GM21360 (cell line): ENCODE data around the gene KCNIP1.
A peak's percentile ranks its signal among the peaks of the same experiment; 100 is the strongest.

Experiments
- ATAC-seq: cut with Tn5 transposase; IDR thresholded peaks from one replicate; pipeline ENCODE4 v1.9.1; 2021; ENCODE audit warnings: mild to moderate bottlenecking, moderate library complexity; ENCODE audit not compliant: unreplicated experiment

The KCNIP1 gene

DNA sequence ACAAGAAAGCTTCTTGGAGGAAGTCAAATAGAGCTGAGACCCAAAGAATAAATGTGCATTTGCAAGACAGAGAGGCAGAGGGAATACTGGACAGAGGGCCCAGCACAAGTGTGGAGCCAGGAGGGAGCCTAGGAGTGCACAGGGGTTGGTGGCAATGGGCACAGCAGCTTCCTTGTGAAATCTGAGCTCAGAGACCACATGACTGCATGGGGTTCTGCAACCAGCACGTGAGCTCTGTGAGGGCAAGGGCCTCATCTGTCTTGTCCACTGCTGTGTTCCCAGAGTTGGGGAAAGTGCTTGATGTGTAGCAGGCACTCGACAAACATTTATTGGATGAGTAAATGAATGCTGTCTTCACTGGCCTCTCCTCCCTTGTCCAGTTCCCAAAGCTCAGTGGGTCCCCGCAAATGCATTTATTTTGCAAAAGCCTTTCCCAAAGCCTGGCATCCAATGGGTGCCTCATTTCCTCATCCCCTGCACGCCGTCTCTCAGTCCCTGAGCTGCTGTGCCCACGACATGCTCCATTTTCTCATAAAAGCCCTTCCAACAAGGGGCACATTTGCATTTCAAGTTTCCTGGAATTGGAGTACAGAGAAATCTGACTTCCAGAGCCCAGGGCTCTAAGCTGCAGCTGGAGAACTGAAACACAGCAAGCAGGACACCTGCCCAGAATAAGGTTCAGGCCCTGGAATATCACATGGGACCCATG, 58.5 kb downstream of the KCNIP1 start:
- ATAC-seq: no peak

DNA sequence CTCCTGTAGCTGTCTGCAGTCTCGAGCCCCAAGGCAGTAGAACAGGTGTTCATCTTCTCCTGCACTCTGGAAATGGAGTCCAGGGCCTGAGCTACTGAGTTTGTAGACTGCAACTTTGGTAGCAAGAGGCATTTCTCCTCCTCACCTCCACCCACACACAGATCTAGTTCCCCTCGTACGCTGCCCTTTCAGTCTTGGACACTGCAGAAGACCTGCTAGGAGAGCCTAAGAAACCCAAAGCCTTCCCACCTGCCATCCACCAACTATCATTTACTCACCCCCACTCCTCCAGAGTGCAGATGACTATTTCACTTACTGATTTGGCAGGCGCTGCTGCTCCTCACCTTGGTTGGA, 59.0 kb downstream of the KCNIP1 start:
- ATAC-seq: no peak

DNA sequence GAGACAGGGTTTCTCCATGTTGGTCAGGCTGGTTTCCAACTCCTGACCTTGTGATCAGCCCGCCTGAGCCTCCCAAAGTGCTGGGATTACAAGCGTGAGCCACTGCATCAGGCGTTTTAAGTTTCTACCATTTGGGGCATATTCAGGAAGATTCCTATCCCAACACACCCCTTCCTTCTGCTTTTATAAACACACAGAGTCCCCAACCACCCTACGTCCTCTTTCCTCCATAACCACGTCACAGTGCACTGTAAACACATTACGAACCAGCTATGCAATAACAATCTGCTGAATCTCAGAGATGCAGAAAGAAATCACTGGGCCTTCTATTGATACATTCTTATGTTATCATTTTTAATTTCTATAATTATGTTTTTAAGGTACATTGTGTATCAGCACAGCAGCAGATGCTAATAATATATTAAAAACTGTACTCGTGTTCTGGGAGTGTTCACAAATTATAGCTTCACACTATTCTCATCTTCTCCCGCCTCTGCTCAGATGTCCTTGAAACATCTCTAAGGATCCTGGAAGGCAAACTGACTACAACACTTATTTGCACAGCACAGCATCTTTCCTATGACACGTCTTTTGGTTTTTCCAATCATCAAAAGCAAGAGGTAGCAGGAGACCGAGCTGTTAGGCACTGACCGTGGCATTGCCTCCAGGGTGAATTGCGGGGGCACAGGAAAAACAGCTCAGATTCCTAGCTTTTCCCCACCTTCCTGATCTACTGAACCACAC, 60.2 kb downstream of the KCNIP1 start:
- ATAC-seq: no peak

DNA sequence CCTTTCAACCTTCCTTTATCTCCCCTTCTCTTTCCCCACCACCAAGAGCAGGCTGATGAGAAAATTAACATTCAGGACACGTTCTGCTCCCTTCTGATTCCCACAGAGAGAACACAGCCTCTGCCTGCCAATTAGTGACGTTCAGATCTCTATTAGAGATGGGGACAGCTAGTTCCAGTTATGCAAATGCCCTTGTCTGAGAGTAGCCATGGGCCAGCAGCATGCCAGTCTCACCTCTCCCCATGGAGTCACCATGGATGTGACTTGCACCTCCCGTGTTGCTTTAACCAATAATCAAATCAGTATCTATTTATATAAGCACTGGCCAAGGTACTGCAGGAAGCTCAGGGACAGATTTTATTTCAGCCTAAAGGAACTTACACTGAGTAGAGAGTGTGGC, 61.3 kb downstream of the KCNIP1 start:
- ATAC-seq: no peak

DNA sequence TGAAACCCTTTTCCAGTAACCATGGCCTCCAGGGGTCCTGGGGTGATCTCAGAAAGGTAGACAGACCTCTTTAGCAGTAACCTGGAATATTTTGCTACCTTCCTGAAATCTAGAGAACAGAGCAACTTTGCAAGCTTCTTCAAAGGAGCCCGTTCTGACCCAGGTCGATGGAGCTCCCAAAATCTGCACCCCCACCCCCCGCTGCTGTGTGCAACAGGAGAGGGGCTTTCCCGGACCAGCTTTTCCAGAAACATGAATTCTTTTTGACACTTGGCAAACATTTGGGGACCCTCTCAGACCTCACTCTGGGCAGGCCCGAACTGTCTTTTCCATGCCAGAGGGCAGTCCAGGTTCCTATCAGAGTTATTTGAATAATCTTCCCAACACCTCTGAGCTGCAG, 65.3 kb downstream of the KCNIP1 start:
- ATAC-seq: no peak

DNA sequence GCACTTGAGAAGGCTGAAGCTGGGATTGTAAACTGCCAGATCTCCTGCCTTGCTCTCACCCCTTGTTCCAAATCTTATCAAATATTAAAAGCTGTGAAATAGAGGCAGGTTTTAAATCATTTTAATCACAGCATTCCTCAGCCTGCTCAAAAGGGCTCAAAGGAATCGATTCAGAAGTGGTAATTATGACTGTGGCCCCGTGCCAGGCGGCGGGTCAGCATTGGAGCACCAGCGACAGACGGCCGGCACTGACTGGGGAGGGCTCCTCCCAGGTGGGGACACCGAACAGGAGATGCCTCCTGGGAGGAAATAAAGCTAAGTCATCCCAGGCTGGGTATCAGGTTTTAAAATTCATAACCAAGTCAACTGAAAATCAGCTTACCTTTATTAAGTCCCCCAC, 66.7 kb downstream of the KCNIP1 start:
- no peak for ATAC-seq

DNA sequence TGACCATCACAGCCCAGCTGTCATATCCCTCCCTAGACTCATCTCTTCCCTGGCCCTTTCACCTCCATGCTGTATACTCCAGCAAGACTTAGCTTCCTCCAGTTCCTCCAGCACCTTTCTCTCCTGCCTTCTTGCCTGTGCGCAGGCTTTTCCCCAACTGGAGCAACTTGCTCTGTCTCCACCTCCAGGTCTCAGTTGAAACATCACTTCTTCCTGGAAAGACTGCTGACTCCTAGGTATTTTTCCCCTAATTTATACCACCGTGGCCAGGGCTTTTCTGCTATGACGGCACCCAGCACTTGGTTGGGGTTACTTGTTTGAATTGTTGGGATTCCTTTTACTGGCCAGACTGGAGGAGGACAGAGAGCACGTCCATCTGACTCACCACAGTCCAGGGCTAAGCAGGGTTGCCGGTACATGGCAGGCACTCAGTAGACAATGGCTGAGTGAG, 67.5 kb downstream of the KCNIP1 start:
- ATAC-seq: no peak

DNA sequence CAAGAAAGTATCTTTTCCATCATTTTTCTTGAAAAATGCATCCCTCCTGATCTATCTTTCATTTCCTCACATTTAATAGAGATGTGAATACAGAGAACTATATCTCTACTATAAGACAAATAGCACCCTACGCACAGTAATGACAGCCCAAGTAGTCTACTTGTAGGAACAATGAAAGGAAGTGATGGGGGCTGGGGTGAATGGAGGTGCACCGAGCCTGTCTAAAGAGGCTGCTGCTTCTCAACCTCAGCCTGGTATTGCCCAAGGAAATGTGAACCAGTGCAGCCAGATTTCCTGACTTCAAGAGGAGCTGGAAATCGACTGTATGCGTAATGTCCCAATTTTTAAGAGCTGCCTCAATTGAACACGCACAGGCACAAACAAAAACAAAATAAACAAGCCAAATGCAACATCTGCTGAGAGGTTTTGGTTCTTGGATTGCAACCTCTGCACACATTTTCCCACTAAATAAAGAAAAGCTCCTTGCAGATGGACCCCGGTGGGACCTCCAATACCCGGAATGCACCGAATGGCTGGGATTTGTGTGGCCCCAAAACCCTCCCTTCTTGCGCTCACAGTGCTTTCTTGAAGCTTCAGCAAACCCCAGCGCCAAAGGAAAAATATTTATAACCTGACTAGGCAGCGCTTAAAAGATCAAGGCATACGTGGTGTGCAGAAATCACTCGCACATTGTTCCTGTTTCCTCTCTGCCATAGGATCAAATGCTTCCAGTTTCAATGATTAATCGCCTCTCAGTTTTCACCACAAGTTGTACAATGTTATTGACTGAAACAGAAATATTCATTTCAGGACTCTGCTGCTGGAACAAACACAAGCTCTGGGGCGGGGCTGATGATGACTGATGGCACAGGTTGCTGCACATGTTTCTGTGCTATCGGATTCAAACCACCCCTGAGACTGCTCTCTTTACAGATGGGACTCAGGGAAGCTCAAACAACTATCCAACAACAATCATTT, 68.3 kb downstream of the KCNIP1 start:
- ATAC-seq: peak; percentile 91

DNA sequence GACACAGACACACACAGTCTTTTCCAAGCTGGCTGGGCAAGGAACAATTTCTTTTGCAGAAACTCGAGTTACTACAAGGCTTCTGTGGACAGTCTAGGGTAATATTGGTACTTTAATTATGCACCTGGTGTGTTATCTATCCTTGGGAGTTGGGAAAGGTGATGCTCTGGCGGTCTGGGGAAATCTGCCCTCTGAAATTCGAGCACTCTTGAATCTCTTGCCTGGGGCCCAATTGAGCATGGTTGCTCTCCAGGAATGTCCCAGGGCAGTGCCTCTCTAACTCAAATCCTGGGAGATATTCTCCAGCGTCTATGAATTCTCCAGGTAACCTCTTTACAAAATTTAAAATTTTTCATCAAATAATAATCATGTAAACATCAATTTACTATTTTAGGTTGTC, 69.3 kb downstream of the KCNIP1 start:
- ATAC-seq: no peak

DNA sequence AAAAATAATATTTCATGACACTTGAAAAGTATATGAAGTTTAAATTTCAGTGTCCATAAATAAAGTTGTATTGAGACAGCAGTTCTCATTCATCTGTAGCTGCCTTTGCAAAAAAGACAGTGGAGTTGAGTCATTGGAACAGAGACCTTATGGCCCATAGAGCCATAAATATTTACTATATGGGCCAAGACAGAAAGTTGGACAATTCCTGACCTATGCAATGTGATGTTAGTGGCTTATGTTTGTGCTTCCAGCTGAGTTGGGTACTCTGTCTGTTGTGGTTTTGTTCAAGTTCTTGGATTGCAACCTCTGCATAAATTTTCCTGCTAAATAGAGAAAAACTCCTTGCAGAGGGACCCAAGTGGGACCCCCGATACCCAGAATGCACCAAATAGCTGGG, 69.8 kb downstream of the KCNIP1 start:
- ATAC-seq: no peak

DNA sequence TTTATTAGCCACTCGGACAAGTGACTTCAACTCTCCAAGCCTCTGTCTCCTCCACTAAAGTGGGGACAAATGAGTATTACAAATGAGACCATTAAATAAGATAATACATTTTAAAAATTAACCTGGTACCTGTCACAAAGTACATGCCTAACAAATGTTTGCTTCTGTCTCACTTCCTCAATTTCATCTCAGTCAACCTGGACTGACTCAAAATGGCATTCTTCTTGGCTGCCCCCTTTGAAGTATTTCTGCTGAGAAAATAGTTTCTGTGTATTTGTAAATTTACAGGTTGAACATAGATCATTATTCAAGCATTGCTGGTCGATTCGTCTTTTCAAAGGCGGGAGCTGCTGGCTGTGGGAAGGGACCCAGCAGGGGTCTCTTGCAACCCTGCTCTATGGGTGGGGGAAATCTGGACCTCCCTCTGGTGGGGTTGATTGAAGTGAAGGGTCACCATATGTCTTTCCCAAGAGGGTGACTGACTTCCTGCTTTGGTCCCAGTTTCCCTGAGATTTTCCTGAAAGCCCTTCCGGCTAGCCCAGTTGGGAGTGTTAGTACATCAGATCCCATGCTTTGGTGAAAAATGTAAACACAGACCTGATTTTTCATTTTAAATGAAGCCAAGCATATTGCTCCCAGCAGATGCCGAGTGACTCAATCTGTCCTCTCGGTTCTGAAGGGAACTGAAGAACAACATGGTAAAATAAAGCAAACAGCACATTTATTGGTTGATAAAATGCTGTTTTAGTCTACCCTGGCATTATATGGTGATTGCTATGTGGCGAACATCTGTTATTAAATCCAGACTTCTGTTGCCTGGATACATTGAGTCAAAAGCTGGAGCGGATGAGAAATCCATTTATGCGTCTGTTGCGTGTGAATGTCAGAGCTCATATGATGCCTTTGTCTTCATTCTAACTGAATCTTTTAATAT, 73.0 kb downstream of the KCNIP1 start:
- ATAC-seq: no peak

DNA sequence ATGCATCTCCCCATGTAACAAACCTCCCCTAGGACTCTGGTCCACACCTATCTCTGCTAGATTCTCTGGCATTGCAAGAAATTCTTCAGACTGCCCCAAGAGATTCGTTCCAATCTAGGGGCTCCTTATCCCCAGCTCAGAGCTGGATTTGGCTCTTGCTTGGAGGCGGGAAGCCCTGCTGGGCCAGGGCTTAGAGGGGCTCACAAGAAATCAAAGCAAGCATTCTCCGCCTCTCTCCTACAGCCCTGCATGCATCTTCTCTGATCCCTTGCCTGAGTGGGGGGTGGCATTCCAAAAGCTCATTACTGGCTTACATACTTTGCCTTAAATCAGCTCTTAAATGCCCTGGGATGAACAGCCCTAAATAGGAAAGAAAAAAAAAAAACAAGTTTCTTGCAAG, 75.8 kb downstream of the KCNIP1 start:
- no peak for ATAC-seq

DNA sequence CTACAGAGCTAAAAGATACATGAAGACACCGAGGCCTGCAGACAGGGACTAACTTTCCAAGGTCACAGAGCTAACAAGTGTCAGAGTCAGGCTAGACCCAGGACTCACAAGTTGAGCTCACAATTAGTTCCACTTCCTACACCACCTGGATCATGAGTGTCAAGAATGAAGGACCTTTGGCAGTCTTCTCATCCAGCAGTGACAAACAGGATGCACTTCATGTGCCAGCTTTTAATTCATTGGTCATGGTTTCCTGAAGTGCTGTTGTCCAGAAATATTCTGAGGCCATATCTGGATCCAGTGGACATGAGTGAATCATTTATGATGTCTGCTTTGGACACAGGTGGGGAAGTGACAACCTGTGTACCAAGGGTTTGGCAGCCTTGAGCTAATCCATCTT, 77.4 kb downstream of the KCNIP1 start:
- no peak for ATAC-seq

DNA sequence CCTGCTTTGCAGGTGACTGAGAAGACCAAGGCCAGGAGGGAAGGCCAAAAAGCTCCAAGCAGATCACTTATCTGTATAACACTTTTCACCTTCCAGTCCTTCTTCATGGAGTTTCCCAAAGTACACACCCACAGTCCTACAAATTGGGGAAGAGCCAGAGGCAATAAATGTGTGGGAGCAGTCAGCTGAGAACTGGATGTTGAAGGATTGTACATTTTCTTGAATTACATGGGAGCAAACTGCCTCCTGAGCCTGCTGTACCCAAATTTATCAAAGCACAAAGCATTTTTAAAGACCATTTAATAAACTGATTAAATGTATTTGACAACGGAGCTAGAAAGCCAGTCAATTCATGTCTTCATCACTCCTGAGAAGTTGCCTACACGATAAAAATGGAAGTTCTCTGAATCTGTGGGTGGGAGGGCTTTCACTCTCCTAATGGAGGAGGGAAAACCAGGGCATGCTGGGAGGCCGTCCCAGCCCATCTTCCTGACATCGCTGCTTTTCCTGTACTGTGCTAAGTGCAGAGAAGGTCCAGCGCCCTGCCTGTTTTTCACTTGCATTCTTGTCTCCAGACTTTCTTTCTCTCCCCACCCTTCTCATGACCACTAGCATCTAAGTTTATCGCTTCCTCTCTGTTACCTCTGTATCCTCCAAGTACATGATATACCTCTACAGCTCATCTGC, 79.0 kb downstream of the KCNIP1 start:
- no peak for ATAC-seq

DNA sequence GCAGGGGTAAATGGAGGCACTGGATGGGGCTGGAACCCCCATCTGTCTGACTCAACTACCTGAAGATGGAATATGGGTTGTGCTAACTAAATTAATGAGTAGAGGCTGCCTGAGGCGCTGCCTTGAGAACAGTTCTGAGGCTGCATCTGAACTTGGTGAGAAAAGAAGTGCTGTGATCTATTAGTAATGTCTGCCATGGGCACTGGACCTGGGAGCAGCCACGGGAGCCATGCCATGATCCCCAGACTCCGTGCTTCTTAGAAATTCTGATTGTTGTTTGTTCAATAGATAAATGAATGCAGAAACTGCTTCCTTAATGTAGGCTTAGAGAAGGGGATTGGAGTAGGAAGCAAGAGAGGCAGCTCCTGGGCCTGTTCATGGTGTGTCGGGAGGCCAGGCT, 80.2 kb downstream of the KCNIP1 start:
- ATAC-seq: no peak

DNA sequence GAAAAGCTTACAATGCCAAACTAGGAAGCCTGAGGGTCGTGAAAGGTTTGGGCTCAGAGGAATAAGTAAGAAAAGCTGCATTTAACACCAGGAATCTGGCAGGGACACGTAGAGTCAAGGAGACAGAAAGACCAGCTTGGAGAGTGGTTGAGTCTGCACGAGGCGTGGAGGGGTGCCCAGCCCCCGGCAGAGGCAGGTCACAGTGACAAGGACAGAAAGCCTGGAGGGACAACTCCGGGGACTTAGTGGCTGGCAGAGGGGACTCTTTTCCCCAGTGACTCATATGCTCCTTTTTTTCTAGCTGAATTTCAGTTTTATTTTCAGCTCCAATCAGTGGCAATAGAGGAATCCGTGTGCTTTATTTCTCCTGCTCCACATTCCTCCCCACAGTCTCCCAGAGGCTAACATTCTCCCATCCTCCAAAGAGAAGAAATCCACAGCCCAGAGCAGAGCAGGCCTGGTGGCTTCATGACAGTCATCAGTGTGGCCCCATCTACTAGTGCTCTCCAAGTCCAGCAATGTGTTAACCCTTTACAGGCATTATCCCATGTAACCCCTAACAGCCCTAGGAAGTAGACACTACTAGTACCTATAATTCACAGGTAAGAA, 80.7 kb downstream of the KCNIP1 start:
- ATAC-seq: no peak

DNA sequence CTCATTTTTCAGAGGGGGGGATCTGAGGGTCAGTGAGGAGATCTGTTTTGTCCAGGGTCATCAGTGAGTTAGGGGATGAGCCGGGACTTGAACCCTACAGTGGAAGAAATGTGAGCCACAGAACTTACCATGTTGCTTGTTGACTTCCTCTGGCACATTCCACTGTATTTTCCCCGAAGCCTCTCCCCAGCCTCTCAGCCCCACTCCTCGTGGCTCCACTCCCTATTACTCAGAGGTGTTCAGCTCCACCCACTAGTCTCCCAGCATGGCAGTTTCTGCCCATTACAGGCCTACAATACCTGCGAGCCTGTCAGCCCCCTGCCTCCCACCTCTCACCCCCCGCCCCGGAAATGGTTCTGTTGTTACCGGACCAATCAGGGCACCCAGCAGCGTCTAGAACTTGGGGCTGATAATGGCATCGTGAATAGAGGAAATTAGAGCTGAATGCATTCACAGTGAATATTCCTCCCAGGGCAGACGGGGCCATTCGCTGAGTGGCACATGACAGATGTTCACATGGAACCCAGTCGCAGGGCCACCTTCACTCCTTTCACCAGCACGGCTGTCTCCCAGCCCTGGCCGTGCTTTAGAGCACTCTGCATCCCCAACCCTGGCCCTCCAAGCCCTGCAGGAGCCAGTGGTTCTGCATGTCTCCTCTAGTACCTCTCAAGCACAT, 81.6 kb downstream of the KCNIP1 start:
- no peak for ATAC-seq

DNA sequence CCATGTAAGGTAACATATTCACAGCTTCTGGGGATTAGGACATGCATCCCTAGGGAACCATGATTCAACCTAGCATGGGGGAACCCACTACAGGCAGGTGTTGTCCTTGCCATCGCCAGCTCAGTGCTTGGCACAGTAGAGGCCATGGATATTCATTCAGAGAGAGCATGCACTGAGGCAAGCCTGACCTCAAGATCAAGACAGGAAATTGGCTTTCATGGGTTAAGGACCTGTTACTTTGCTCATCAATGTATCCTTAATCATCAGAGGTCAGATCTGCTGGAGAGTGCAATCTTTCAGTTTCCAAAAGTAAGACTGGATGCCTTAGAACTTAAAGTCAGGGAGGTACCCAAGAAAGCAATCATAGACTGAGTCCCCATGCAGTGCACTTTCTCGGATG, 84.0 kb downstream of the KCNIP1 start:
- no peak for ATAC-seq

DNA sequence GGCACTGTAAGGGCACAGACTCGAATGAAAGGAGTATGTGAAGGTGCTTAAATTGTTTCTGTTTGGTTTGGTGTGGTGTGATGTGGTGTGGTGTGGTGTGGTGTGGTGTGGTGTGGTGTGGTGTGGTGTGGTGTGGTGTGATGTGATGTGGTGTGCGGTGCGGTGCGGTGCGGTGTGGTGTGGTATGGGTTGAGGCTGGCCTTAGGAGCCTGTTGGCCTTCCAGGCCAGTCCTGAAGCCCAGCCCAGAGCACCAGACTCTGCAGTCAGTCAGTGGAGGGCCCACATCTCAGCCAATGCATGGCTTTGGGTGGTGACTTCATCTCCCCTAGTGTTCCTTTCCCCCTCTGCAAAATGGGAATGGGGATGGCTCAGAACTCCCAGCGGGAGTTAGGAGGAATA, 85.8 kb downstream of the KCNIP1 start:
- ATAC-seq: no peak
